H1 (cell line): Measurements from ENCODE around the gene PRKN. TPM values are rescaled to one million over a fixed set of nuclear protein-coding genes. Genes with fewer than 3 reads are reported as not detected.

Experiments
- CTCF ChIA-PET: fragments of 300-600 bp; sonication (Branson Sonifier 250); formaldehyde crosslinking; loops from one replicate; lab custom pipeline; 2021; ENCODE audit not compliant: partially characterized antibody; lab: Charles Lee
- POLR2A ChIA-PET: fragments of 300-600 bp; sonication (Branson Sonifier 250); formaldehyde crosslinking; loops from one replicate; lab custom pipeline; 2021; ENCODE audit warnings: inconsistent platforms; ENCODE audit not compliant: partially characterized antibody; lab: Charles Lee
- DNase-seq, 2 experiments: peaks; one replicate each; pipeline versions ENCODE4 v3.0.0 to v3.0.0-alpha.2; 2010 to 2022; ENCODE audit warnings: low spot score in 2 of 2, low read depth in 1 of 2, mixed read lengths in 1 of 2
- FAIRE-seq: peaks from 2 replicates; lab custom pipeline; 2011; peaks lifted over from hg19 to GRCh38; lab: Jason Lieb, UNC
- H2AFZ ChIP-seq: 2 replicates; pipeline ENCODE4 v1.8.1; 2012; ENCODE audit warnings: low read length, inconsistent platforms
- H2AK5ac ChIP-seq: 2 replicates; pipeline ENCODE4 v1.6.1; 2013; ENCODE audit warnings: low read depth, low read length
- H2BK120ac ChIP-seq: replicated peaks from 2 replicates; pipeline ENCODE3; 2013; ENCODE audit warnings: low read depth, low read length, inconsistent platforms
- H2BK12ac ChIP-seq: 2 replicates; pipeline ENCODE4 v1.6.1; 2013; ENCODE audit warnings: low read depth, low read length
- H2BK15ac ChIP-seq: 2 replicates; pipeline ENCODE4 v1.6.1; 2013; ENCODE audit warnings: low read length
- H2BK20ac ChIP-seq: 2 replicates; pipeline ENCODE4 v1.6.1; 2013; ENCODE audit warnings: low read length
- H2BK5ac ChIP-seq: 2 replicates; pipeline ENCODE4 v1.6.1; 2013; ENCODE audit warnings: low read depth, low read length
- H3K14ac ChIP-seq: 2 replicates; pipeline ENCODE4 v1.6.1; 2013; ENCODE audit warnings: inconsistent platforms; ENCODE audit not compliant: insufficient read length
- H3K18ac ChIP-seq: 2 replicates; pipeline ENCODE4 v1.6.1; 2013; ENCODE audit warnings: low read length; ENCODE audit errors: extremely low read depth
- H3K23ac ChIP-seq: 2 replicates; pipeline ENCODE4 v1.6.1; 2013; ENCODE audit warnings: inconsistent platforms; ENCODE audit not compliant: insufficient read length
- H3K23me2 ChIP-seq: 2 replicates; pipeline ENCODE4 v1.6.1; 2013; ENCODE audit warnings: low read depth, low read length
- H3K27ac ChIP-seq: 2 replicates; pipeline ENCODE4 v1.6.1; 2011; ENCODE audit warnings: low read depth, low read length, inconsistent platforms
- H3K27me3 ChIP-seq, 4 experiments: replicated peaks in 1 of 4; 1 replicate in 1 of 4; 2 replicates in 3 of 4; pipeline versions ENCODE4 v1.6.1 to v1.8.1; 2011 to 2013; ENCODE audit warnings: low read length in 3 of 4, mild to moderate bottlenecking in 3 of 4, inconsistent platforms in 2 of 4, mixed read lengths in 2 of 4, moderate library complexity in 1 of 4; ENCODE audit not compliant: control insufficient read depth in 3 of 4, insufficient read depth in 3 of 4; ENCODE audit errors: extremely low read depth in 1 of 4
- H3K36me3 ChIP-seq, 4 experiments: 2 replicates each; pipeline versions ENCODE4 v1.6.1 to v1.8.1; 2011 to 2013; ENCODE audit warnings: mild to moderate bottlenecking in 4 of 4, low read length in 3 of 4, moderate library complexity in 2 of 4, control low read depth in 1 of 4, inconsistent platforms in 1 of 4; ENCODE audit not compliant: insufficient read depth in 4 of 4, control insufficient read depth in 2 of 4
- H3K4ac ChIP-seq: replicated peaks from 2 replicates; pipeline ENCODE3; 2013; ENCODE audit warnings: low read length, low read depth, mixed read lengths, inconsistent platforms; ENCODE audit not compliant: insufficient read length
- H3K4me1 ChIP-seq, 4 experiments: replicated peaks in 1 of 4; 1 replicate in 1 of 4; 2 replicates in 3 of 4; pipeline versions ENCODE4 v1.6.1 to v1.8.1; 2011 to 2013; ENCODE audit warnings: low read length in 3 of 4, inconsistent platforms in 2 of 4, mixed read lengths in 1 of 4; ENCODE audit not compliant: insufficient read depth in 4 of 4, control insufficient read depth in 3 of 4
- H3K4me2 ChIP-seq, 2 experiments: 2 replicates each; pipeline versions ENCODE4 v1.6.1 to v1.8.1; 2011 to 2013; ENCODE audit warnings: low read depth in 2 of 2, low read length in 2 of 2, control low read depth in 1 of 2, inconsistent platforms in 1 of 2, mild to moderate bottlenecking in 1 of 2; ENCODE audit not compliant: insufficient read depth in 1 of 2
- H3K4me3 ChIP-seq, 4 experiments: fragments of 200-600, 300-600 bp in 1 of 4; sonication (generic), shearing (Covaris generic), sonication (Bioruptor Twin) in 1 of 4; 2 replicates each; pipeline versions ENCODE4 v1.5.1 to v1.8.1; 2011 to 2016; ENCODE audit warnings: low read length in 4 of 4, low read depth in 3 of 4, control low read depth in 2 of 4, inconsistent platforms in 2 of 4, mild to moderate bottlenecking in 2 of 4, mixed read lengths in 1 of 4, moderate library complexity in 1 of 4; ENCODE audit not compliant: insufficient read depth in 2 of 4; ENCODE audit errors: extremely low read depth in 1 of 4
- H3K56ac ChIP-seq: replicated peaks from 2 replicates; pipeline ENCODE3; 2013; ENCODE audit warnings: low read depth, mild to moderate bottlenecking, mixed read lengths, low read length, inconsistent platforms; ENCODE audit not compliant: insufficient read length
- H3K79me1 ChIP-seq: 2 replicates; pipeline ENCODE4 v1.6.1; 2013; ENCODE audit warnings: low read depth, low read length, control low read depth
- H3K79me2 ChIP-seq, 2 experiments: 2 replicates each; pipeline versions ENCODE4 v1.6.1 to v1.8.1; 2012 to 2013; ENCODE audit warnings: low read length in 2 of 2, mild to moderate bottlenecking in 2 of 2, inconsistent platforms in 1 of 2; ENCODE audit not compliant: insufficient read depth in 2 of 2, control insufficient read depth in 1 of 2
- H3K9ac ChIP-seq, 4 experiments: replicated peaks in 1 of 4; 1 replicate in 1 of 4; 2 replicates in 3 of 4; pipeline versions ENCODE4 v1.6.1 to v1.8.1; 2011 to 2013; ENCODE audit warnings: low read depth in 3 of 4, low read length in 3 of 4, control low read depth in 2 of 4, mild to moderate bottlenecking in 2 of 4, moderate library complexity in 2 of 4, inconsistent platforms in 1 of 4; ENCODE audit errors: extremely low read depth in 1 of 4
- H3K9me3 ChIP-seq, 2 experiments: 2 replicates each; pipeline versions ENCODE4 v1.6.1 to v1.8.1; 2012 to 2013; ENCODE audit warnings: mild to moderate bottlenecking in 2 of 2, moderate library complexity in 2 of 2, control low read depth in 1 of 2, inconsistent platforms in 1 of 2, low read depth in 1 of 2, low read length in 1 of 2, mixed read lengths in 1 of 2; ENCODE audit not compliant: insufficient read depth in 2 of 2
- H4K20me1 ChIP-seq, 2 experiments: replicated peaks in 1 of 2; 2 replicates each; pipeline versions ENCODE3 to v1.8.1; 2011 to 2013; ENCODE audit warnings: inconsistent platforms in 2 of 2, low read length in 2 of 2, mild to moderate bottlenecking in 1 of 2; ENCODE audit not compliant: insufficient read depth in 2 of 2, control insufficient read depth in 1 of 2
- H4K5ac ChIP-seq: 2 replicates; pipeline ENCODE4 v1.6.1; 2013; ENCODE audit warnings: low read length, low read depth, mixed read lengths, inconsistent platforms; ENCODE audit not compliant: insufficient read length
- H4K8ac ChIP-seq: 2 replicates; pipeline ENCODE4 v1.8.0; 2013; ENCODE audit warnings: mild to moderate bottlenecking, moderate library complexity, low read length, inconsistent platforms; ENCODE audit not compliant: insufficient read depth; ENCODE audit errors: extremely low read depth
- H4K91ac ChIP-seq: replicated peaks from 2 replicates; pipeline ENCODE3; 2013; ENCODE audit warnings: low read length, mixed read lengths, inconsistent platforms; ENCODE audit not compliant: insufficient read length
- BRCA1 ChIP-seq: IDR thresholded peaks from 2 replicates; pipeline ENCODE4 v1.6.1; 2012; ENCODE audit warnings: low read depth, low read length, improper control_type of control experiment
- CHD2 ChIP-seq: IDR thresholded peaks from 2 replicates; pipeline ENCODE4 v1.6.1; 2012; ENCODE audit warnings: low read length, improper control_type of control experiment
- KDM4A ChIP-seq: IDR thresholded peaks from one replicate; pipeline ENCODE4 v1.7.1; 2012; ENCODE audit warnings: low read depth, mild to moderate bottlenecking, moderate library complexity, low read length, inconsistent platforms; ENCODE audit not compliant: severe bottlenecking
- RXRA ChIP-seq: IDR thresholded peaks from 2 replicates; pipeline ENCODE4 v1.6.1; 2011; ENCODE audit warnings: low read depth, mild to moderate bottlenecking, low read length, moderate library complexity; ENCODE audit not compliant: insufficient read depth
- SIX5 ChIP-seq: IDR thresholded peaks from 2 replicates; pipeline ENCODE4 v1.6.1; 2011; ENCODE audit warnings: mild to moderate bottlenecking, low read depth, low read length
- SRF ChIP-seq: IDR thresholded peaks from 2 replicates; pipeline ENCODE4 v1.6.1; 2011; ENCODE audit warnings: mild to moderate bottlenecking, low read depth, low read length, moderate library complexity
- WGBS, 2 experiments: shearing (Covaris generic) in 1 of 2; methylation state at CpG; one replicate each; pipeline versions ENCODE4 v1.1.6 to v1.1.7; 2013 to 2015; ENCODE audit warnings: low lambda C conversion rate in 2 of 2, mixed read lengths in 2 of 2, inconsistent platforms in 1 of 2, low coverage in 1 of 2, missing lambda C conversion rate in 1 of 2; ENCODE audit not compliant: insufficient replicate concordance in 2 of 2, insufficient coverage in 1 of 2, insufficient read length in 1 of 2; ENCODE audit errors: extremely low coverage in 1 of 2, missing lambda C conversion rate in 1 of 2; 5-methylcytosine and 5-hydroxymethylcytosine counted together
- polyA plus RNA-seq, 7 experiments: library from polyadenylated mRNA; depleted of rRNA in 3 of 7; stranded (reverse) in 5 of 7; unstranded in 2 of 7; fragments of >200 nt in 5 of 7; fragments of 200-250 nt in 2 of 7; gene quantifications; 1 replicate in 5 of 7; 2 replicates in 1 of 7; 4 replicates in 1 of 7; pipeline versions ENCODE4 v1.2.1 to v1.2.3, GENCODE V29; 2011 to 2013; ENCODE audit warnings: missing spikeins in 2 of 7, mixed read lengths in 2 of 7
- total RNA-seq: library from RNA; stranded (reverse); fragmentation: NEBNext Ultra II Directional; extraction: Animal tissue kit (Norgen Biotek cat#: 25700); gene quantifications from 2 replicates; pipeline ENCODE4 v1.2.1, GENCODE V29; 2021
- TF ChIP-seq, protein P1 (sequence below): IDR thresholded peaks from 2 replicates; pipeline ENCODE4 v1.6.1; 2011; ENCODE audit warnings: low read length, improper control_type of control experiment
- TF ChIP-seq, protein P2 (sequence below): IDR thresholded peaks from 2 replicates; pipeline ENCODE4 v1.6.1; 2011; ENCODE audit warnings: low read depth, mild to moderate bottlenecking, low read length; ENCODE audit not compliant: insufficient read depth
- TF ChIP-seq, protein P3 (sequence below), 3 experiments: IDR thresholded peaks; 1 replicate in 2 of 3; 2 replicates in 1 of 3; pipeline versions ENCODE4 v1.5.1 to v1.6.1; 2011; ENCODE audit warnings: low read length in 3 of 3, mild to moderate bottlenecking in 3 of 3, inconsistent platforms in 2 of 3, low read depth in 1 of 3, moderate library complexity in 1 of 3; ENCODE audit not compliant: insufficient read depth in 1 of 3; ENCODE audit errors: control extremely low read depth in 1 of 3

Gene PRKN
- total and polyA plus RNA-seq, 2 of the 8 experiments (the other 6 are each of a cell fraction or from before 2014, with no cell fraction given) = 0.13 to 0.29 TPM

DNA sequence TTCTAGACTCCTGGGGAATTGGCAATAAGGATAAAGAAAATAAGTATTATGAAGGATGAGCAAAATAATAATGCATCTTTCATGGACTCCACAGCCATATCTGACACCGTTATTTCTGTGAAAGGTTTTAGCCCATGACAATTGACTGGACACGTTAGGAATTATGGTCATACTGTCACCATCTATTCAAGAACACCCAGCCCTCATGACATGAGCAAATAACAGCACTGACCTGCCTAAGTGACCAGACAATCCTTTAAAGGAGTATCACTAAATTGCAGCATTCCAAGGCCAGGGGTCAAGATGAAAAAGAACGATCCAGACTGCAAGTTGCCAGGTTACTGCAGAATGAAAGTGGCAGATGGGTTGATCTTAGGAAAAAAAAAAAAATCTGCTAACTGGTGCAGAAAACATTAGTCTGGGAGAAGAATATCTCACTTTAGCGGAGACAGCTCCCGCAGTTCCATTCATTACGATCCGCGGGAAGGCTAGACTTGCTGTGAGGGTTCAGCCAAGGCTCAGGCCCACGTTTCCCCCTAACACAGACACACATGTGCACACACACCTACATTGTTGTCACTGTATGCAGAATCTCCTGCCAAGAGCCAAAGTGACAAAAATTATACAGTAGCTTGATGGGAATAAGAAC, 1216.0 kb downstream of the PRKN start:
- H3K4me1 ChIP-seq = no peaks in the 10 kb centered on the region
- no peak overlapping the region for H4K91ac ChIP-seq
- no peak for FAIRE-seq
- H3K4me2 ChIP-seq = no peak overlapping the region
- no peak overlapping the region for H3K4ac ChIP-seq
- ChIA-PET POLR2A (no interaction called here), CTCF (interaction anchor here (1.2 to 2.0 kb wide), 2 partner anchors 14 to 93 kb away, joined by 4 to 6 read pairs; no protein-coding TSS in a partner anchor)
- no peak overlapping the region for H3K23ac ChIP-seq
- H4K8ac ChIP-seq = no peak overlapping the region
- no peak overlapping the region for H3K56ac ChIP-seq
- no peak overlapping the region for H4K5ac ChIP-seq
- no peak for DNase-seq
- H2BK20ac ChIP-seq = no peak overlapping the region
- no peak overlapping the region for H3K14ac ChIP-seq
- no peak overlapping the region for H2AK5ac ChIP-seq
- no peaks in the 10 kb centered on the region for H3K27me3 ChIP-seq
- no peak overlapping the region for H2BK120ac ChIP-seq
- no peaks in the 10 kb centered on the region for H4K20me1 ChIP-seq
- 87% methylated on average over 9 of the region's 9 CpGs; no CpG with 5 or more reads in 1 of the 2 experiments for WGBS, 2 experiments
- H3K79me1 ChIP-seq = no peaks in the 10 kb centered on the region
- H3K18ac ChIP-seq = no peak overlapping the region
- H2BK12ac ChIP-seq = no peak overlapping the region
- H3K27ac ChIP-seq = no peak overlapping the region
- no peak overlapping the region for H2BK5ac ChIP-seq
- H3K9ac ChIP-seq = no peak overlapping the region
- no peak overlapping the region for H3K4me3 ChIP-seq
- H2AFZ ChIP-seq = no peak overlapping the region; the same call in 1 of the 2 replicates
- H3K9me3 ChIP-seq = no peaks in the 10 kb centered on the region
- no peaks in the 10 kb centered on the region for H3K36me3 ChIP-seq
- H3K79me2 ChIP-seq = no peaks in the 10 kb centered on the region
- H3K23me2 ChIP-seq = no peaks in the 10 kb centered on the region
- no peak overlapping the region for H2BK15ac ChIP-seq
- TF ChIP-seq, protein P1, sequence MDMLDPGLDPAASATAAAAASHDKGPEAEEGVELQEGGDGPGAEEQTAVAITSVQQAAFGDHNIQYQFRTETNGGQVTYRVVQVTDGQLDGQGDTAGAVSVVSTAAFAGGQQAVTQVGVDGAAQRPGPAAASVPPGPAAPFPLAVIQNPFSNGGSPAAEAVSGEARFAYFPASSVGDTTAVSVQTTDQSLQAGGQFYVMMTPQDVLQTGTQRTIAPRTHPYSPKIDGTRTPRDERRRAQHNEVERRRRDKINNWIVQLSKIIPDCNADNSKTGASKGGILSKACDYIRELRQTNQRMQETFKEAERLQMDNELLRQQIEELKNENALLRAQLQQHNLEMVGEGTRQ = no peak
- TF ChIP-seq BRCA1 = no peak
- no peak for TF ChIP-seq SRF
- TF ChIP-seq, protein P2, sequence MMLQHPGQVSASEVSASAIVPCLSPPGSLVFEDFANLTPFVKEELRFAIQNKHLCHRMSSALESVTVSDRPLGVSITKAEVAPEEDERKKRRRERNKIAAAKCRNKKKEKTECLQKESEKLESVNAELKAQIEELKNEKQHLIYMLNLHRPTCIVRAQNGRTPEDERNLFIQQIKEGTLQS = no peak
- TF ChIP-seq, protein P3, sequence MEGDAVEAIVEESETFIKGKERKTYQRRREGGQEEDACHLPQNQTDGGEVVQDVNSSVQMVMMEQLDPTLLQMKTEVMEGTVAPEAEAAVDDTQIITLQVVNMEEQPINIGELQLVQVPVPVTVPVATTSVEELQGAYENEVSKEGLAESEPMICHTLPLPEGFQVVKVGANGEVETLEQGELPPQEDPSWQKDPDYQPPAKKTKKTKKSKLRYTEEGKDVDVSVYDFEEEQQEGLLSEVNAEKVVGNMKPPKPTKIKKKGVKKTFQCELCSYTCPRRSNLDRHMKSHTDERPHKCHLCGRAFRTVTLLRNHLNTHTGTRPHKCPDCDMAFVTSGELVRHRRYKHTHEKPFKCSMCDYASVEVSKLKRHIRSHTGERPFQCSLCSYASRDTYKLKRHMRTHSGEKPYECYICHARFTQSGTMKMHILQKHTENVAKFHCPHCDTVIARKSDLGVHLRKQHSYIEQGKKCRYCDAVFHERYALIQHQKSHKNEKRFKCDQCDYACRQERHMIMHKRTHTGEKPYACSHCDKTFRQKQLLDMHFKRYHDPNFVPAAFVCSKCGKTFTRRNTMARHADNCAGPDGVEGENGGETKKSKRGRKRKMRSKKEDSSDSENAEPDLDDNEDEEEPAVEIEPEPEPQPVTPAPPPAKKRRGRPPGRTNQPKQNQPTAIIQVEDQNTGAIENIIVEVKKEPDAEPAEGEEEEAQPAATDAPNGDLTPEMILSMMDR (IDR thresholded peaks at IDR 0.05; ENCODE audit: control extremely low read depth in 1 of 3, insufficient read depth in 1 of 3, low read depth in 1 of 3, low read length in 3 of 3) = no peak
- no peak for TF ChIP-seq SIX5
- TF ChIP-seq KDM4A = no peak
- no peak for TF ChIP-seq RXRA
- no peak for TF ChIP-seq CHD2
